Common myeloid progenitor, CD34-positive (primary cell): ENCODE results near the gene CDC123.
A peak's percentile ranks its signal among the peaks of the same experiment; 100 is the strongest.

Experiments
- CTCF ChIA-PET: fragments of 350-600 bp; sonication (Branson Sonifier 250); formaldehyde crosslinking; loops from one replicate; lab custom pipeline; 2021; ENCODE audit warnings: antibody characterized with exemption; lab: Charles Lee
- POLR2A ChIA-PET: fragments of 350-600 bp; sonication (Branson Sonifier 250); formaldehyde crosslinking; loops from one replicate; lab custom pipeline; 2021; ENCODE audit warnings: antibody characterized with exemption; lab: Charles Lee
- DNase-seq, 3 donors: peaks; one replicate each; pipeline versions ENCODE4 v3.0.0 to v3.0.0-alpha.2; 2013
- H3K27ac ChIP-seq, 2 experiments: 1 replicate in 1 of 2; 2 replicates in 1 of 2; pipeline ENCODE4 v1.7.0; 2013; ENCODE audit warnings: inconsistent platforms in 2 of 2, low read length in 2 of 2, mild to moderate bottlenecking in 2 of 2, low read depth in 1 of 2, moderate library complexity in 1 of 2; ENCODE audit not compliant: severe bottlenecking in 2 of 2, insufficient read depth in 1 of 2, poor library complexity in 1 of 2
- H3K27me3 ChIP-seq, 5 experiments: replicated peaks in 2 of 5; 1 replicate in 3 of 5; 2 replicates in 2 of 5; pipeline versions ENCODE4 v1.6.1 to v1.7.0; 2013; ENCODE audit warnings: low read length in 4 of 5, mild to moderate bottlenecking in 2 of 5, moderate library complexity in 2 of 5, inconsistent platforms in 1 of 5; ENCODE audit not compliant: insufficient read depth in 5 of 5, control insufficient read depth in 4 of 5
- H3K36me3 ChIP-seq, 4 experiments: 1 replicate in 2 of 4; 2 replicates in 2 of 4; pipeline versions ENCODE4 v1.6.1 to v1.7.0; 2013; ENCODE audit warnings: low read length in 3 of 4, control low read depth in 1 of 4, mild to moderate bottlenecking in 1 of 4; ENCODE audit not compliant: control insufficient read depth in 4 of 4, insufficient read depth in 4 of 4
- H3K4me1 ChIP-seq, 4 experiments: 1 replicate in 3 of 4; 2 replicates in 1 of 4; pipeline versions ENCODE4 v1.6.1 to v1.7.1; 2013; ENCODE audit warnings: low read length in 3 of 4, mild to moderate bottlenecking in 3 of 4, control low read depth in 1 of 4, inconsistent platforms in 1 of 4, moderate library complexity in 1 of 4; ENCODE audit not compliant: control insufficient read depth in 4 of 4, insufficient read depth in 4 of 4; ENCODE audit errors: control extremely low read depth in 1 of 4
- H3K4me3 ChIP-seq, 7 experiments: 1 replicate in 4 of 7; 2 replicates in 3 of 7; pipeline versions ENCODE4 v1.5.1 to v1.7.0; 2013; ENCODE audit warnings: mild to moderate bottlenecking in 7 of 7, low read length in 6 of 7, moderate library complexity in 6 of 7, inconsistent platforms in 2 of 7, low read depth in 2 of 7, control low read depth in 1 of 7; ENCODE audit not compliant: insufficient read depth in 4 of 7, control insufficient read depth in 1 of 7; ENCODE audit errors: extremely low read depth in 1 of 7
- H3K9me3 ChIP-seq, 5 experiments: 1 replicate in 4 of 5; 2 replicates in 1 of 5; pipeline versions ENCODE4 v1.6.1 to v1.7.1; 2013; ENCODE audit warnings: low read length in 4 of 5, mild to moderate bottlenecking in 2 of 5, inconsistent platforms in 1 of 5, low read depth in 1 of 5, moderate library complexity in 1 of 5; ENCODE audit not compliant: control insufficient read depth in 4 of 5, insufficient read depth in 2 of 5; ENCODE audit errors: control extremely low read depth in 1 of 5
- WGBS: methylation state at CpG from one replicate; pipeline ENCODE4 v1.1.5; 2013; ENCODE audit not compliant: insufficient coverage; 5-methylcytosine and 5-hydroxymethylcytosine counted together

CDC123 gene

GRCh38 chr10:12180221-12180974 lies 15.6 kb upstream of the CDC123 start:
- ChIA-PET CTCF (interaction anchor here (0.6 to 2.9 kb wide), 5 partner anchors 9 to 164 kb away, joined by 3 to 11 read pairs (median 5); partner anchors contain the start of genes CDC123 and NUDT5), POLR2A (interaction anchor here (0.6 to 0.8 kb wide), 2 partner anchors 15 to 113 kb away, joined by 3 to 4 read pairs; partner anchors contain the start of gene NUDT5)
- Histone ChIP-seq H3K36me3 (peaks cover 4 to 52% (median 18%) of the 10 kb centered on the region in 4 experiments), H3K27me3 (no peaks in the 10 kb centered on the region), H3K9me3 (no peaks in the 10 kb centered on the region), H3K4me1 (peaks cover 4 to 18% (median 12%) of the 10 kb centered on the region in 4 experiments), H3K27ac (no peak overlapping the region), H3K4me3 (no peak overlapping the region)
- DNase-seq = no peak
- WGBS = 91% methylated on average over 6 of the region's 9 CpGs

GRCh38 chr10:12181065-12181775 lies 14.8 kb upstream of the CDC123 start:
- CTCF ChIA-PET = interaction anchor here (0.6 to 2.9 kb wide), 3 partner anchors 9 to 163 kb away, joined by 3 to 11 read pairs (median 4); partner anchors contain the start of genes CDC123 and NUDT5
- H3K36me3 ChIP-seq = peaks cover 4 to 60% (median 20%) of the 10 kb centered on the region in 4 experiments
- no peak overlapping the region for H3K4me3 ChIP-seq
- no peaks in the 10 kb centered on the region for H3K9me3 ChIP-seq
- POLR2A ChIA-PET = interaction anchor here (0.6 to 0.8 kb wide), 2 partner anchors 14 to 114 kb away, joined by 3 to 4 read pairs; partner anchors contain the start of gene NUDT5
- no peak overlapping the region for H3K27ac ChIP-seq
- no peaks in the 10 kb centered on the region for H3K27me3 ChIP-seq
- WGBS = 63% methylated on average over 12 of the region's 13 CpGs
- peak; percentile 85 to 99 (median 96) for DNase-seq
- H3K4me1 ChIP-seq = peaks cover 4 to 22% (median 14%) of the 10 kb centered on the region in 4 experiments

- no peak overlapping the region for H3K4me3 ChIP-seq
- H3K36me3 ChIP-seq = peaks cover 2 to 49% (median 12%) of the 10 kb centered on the region in 4 experiments
- no peak for DNase-seq
- CTCF ChIA-PET = interaction anchor here (1.0 kb wide), 1 partner anchor 31 kb away, joined by 3 read pairs; no protein-coding TSS in a partner anchor
- POLR2A ChIA-PET = interaction anchor here (2.1 kb wide), 1 partner anchor 11 kb away, joined by 7 read pairs; the partner anchor contains the start of genes CDC123 and NUDT5
- WGBS = 90% methylated on average over 5 of the region's 7 CpGs
- H3K27ac ChIP-seq = no peak overlapping the region
- no peaks in the 10 kb centered on the region for H3K9me3 ChIP-seq
- peaks cover 7 to 31% (median 17%) of the 10 kb centered on the region in 4 experiments for H3K4me1 ChIP-seq
- no peaks in the 10 kb centered on the region for H3K27me3 ChIP-seq
These were observed 11.8 kb upstream of the CDC123 start for GRCh38 chr10:12184165-12184564.

GRCh38 chr10:12186323-12186722 lies 9.7 kb upstream of the CDC123 start:
- 38% methylated on average over 4 of the region's 8 CpGs for WGBS
- POLR2A ChIA-PET = interaction anchor here (0.6 kb wide), 1 partner anchor 225 kb away, joined by 3 read pairs; no protein-coding TSS in a partner anchor
- Histone ChIP-seq H3K27ac (no peak overlapping the region), H3K27me3 (no peaks in the 10 kb centered on the region), H3K4me3 (peak overlapping the region in 2 of 7 experiments; percentile 3 to 13), H3K4me1 (peaks cover 3 to 14% (median 6%) of the 10 kb centered on the region in 4 experiments), H3K9me3 (no peaks in the 10 kb centered on the region), H3K36me3 (peaks cover 0 to 39% (median 9%) of the 10 kb centered on the region in 4 experiments)
- CTCF ChIA-PET = no interaction called here
- DNase-seq = peak; percentile 18 to 71 (median 58)

GRCh38 chr10:12187321-12187905 lies 8.6 kb upstream of the CDC123 start:
- Histone ChIP-seq H3K27ac (no peak overlapping the region), H3K4me3 (no peak overlapping the region), H3K36me3 (peaks cover 0 to 38% (median 9%) of the 10 kb centered on the region in 4 experiments), H3K4me1 (peaks cover 3 to 23% (median 6%) of the 10 kb centered on the region in 4 experiments), H3K9me3 (no peaks in the 10 kb centered on the region), H3K27me3 (no peaks in the 10 kb centered on the region)
- 87% methylated on average over 2 of the region's 5 CpGs for WGBS
- ChIA-PET CTCF (interaction anchor here (0.6 kb wide), 1 partner anchor 17 kb away, joined by 3 read pairs; no protein-coding TSS in a partner anchor), POLR2A (interaction anchor here (0.7 to 1.2 kb wide), 2 partner anchors 16 to 214 kb away, joined by 3 to 6 read pairs; no protein-coding TSS in a partner anchor)
- DNase-seq = no peak

GRCh38 chr10:12188656-12189055 lies 7.3 kb upstream of the CDC123 start:
- POLR2A ChIA-PET = no interaction called here
- no peaks in the 10 kb centered on the region for H3K27me3 ChIP-seq
- H3K9me3 ChIP-seq = no peaks in the 10 kb centered on the region
- H3K27ac ChIP-seq = no peak overlapping the region
- 100% methylated on average over 2 of the region's 6 CpGs for WGBS
- CTCF ChIA-PET = no interaction called here
- DNase-seq = no peak
- H3K4me3 ChIP-seq = no peak overlapping the region
- peaks cover 0 to 36% (median 8%) of the 10 kb centered on the region in 4 experiments for H3K36me3 ChIP-seq
- H3K4me1 ChIP-seq = peaks cover 3 to 29% (median 7%) of the 10 kb centered on the region in 4 experiments
